GM12878 (cell line): Measurements from ENCODE around the gene OR2F2. TPM values are rescaled to one million over a fixed set of nuclear protein-coding genes. Genes with fewer than 3 reads are reported as not detected.
A peak's percentile ranks its signal among the peaks of the same experiment; 100 is the strongest.

Experiments
- CBFB ChIP-seq: IDR thresholded peaks from 2 replicates; pipeline ENCODE4 v1.6.1; 2016; ENCODE audit warnings: antibody characterized with exemption, low read depth
- CEBPB ChIP-seq, 2 experiments: fragments of 150-350 bp in 1 of 2; IDR thresholded peaks; 2 replicates each; pipeline ENCODE4 v1.6.1; 2012 to 2014; ENCODE audit warnings: low read depth in 2 of 2, low read length in 2 of 2, borderline replicate concordance in 1 of 2, inconsistent platforms in 1 of 2
- CREB1 ChIP-seq: IDR thresholded peaks from 2 replicates; pipeline ENCODE4 v1.6.1; 2012; ENCODE audit warnings: low read depth, mild to moderate bottlenecking, inconsistent platforms
- ETV6 ChIP-seq, 2 experiments: fragments of 450-650 bp in 1 of 2; IDR thresholded peaks in 1 of 2; conservative IDR thresholded peaks in 1 of 2; 2 replicates each; pipeline ENCODE4 v1.6.1; 2014; ENCODE audit warnings: antibody characterized with exemption in 1 of 2, borderline replicate concordance in 1 of 2, low read depth in 1 of 2, mild to moderate bottlenecking in 1 of 2, moderate library complexity in 1 of 2
- HCFC1 ChIP-seq: fragments of 150-350 bp; IDR thresholded peaks from 2 replicates; pipeline ENCODE4 v1.6.1; 2014; ENCODE audit warnings: low read length
- HDGF ChIP-seq: fragments of 450-650 bp; IDR thresholded peaks from 2 replicates; pipeline ENCODE4 v1.6.1; 2016; ENCODE audit warnings: antibody characterized with exemption
- KDM1A ChIP-seq: fragments of 200-600 bp; sonication (generic); IDR thresholded peaks from 2 replicates; pipeline ENCODE4 v1.6.1; 2016; ENCODE audit warnings: borderline replicate concordance
- KLF5 ChIP-seq: fragments of 450-650 bp; IDR thresholded peaks from 2 replicates; pipeline ENCODE4 v1.6.1; 2014; ENCODE audit warnings: mild to moderate bottlenecking; ENCODE audit not compliant: partially characterized antibody
- MYB ChIP-seq: fragments of 150-350 bp; IDR thresholded peaks from 2 replicates; pipeline ENCODE4 v1.6.1; 2014; ENCODE audit warnings: mild to moderate bottlenecking, low read depth, low read length, borderline replicate concordance
- NFIC ChIP-seq: IDR thresholded peaks from 2 replicates; pipeline ENCODE4 v1.6.1; 2012; ENCODE audit warnings: low read depth, mild to moderate bottlenecking, inconsistent platforms, low read length, moderate library complexity
- NKRF ChIP-seq: fragments of 450-650 bp; conservative IDR thresholded peaks from 2 replicates; pipeline ENCODE4 v1.6.1; 2017; ENCODE audit warnings: mild to moderate bottlenecking, moderate library complexity
- RBBP5 ChIP-seq: fragments of 200-600 bp; sonication (generic); conservative IDR thresholded peaks from 2 replicates; pipeline ENCODE4 v1.6.1; 2016
- RELA ChIP-seq: fragments of 450-650 bp; IDR thresholded peaks from 2 replicates; pipeline ENCODE4 v1.8.0; 2014; ENCODE audit warnings: borderline replicate concordance; ENCODE audit not compliant: partially characterized antibody
- SIN3A ChIP-seq: IDR thresholded peaks from 2 replicates; pipeline ENCODE4 v1.6.1; 2012; ENCODE audit warnings: low read depth, low read length, improper control_type of control experiment
- SMC3 ChIP-seq: IDR thresholded peaks from 2 replicates; pipeline ENCODE4 v1.6.1; 2011; ENCODE audit warnings: low read length, improper control_type of control experiment, borderline replicate concordance
- TCF7 ChIP-seq: IDR thresholded peaks from 2 replicates; pipeline ENCODE4 v1.6.1; 2014; ENCODE audit warnings: antibody characterized with exemption, borderline replicate concordance
- ZBED1 ChIP-seq: IDR thresholded peaks from 2 replicates; pipeline ENCODE4 v1.6.1; 2016; ENCODE audit warnings: borderline replicate concordance
- ZBTB4 ChIP-seq: fragments of 450-650 bp; formaldehyde crosslinking; IDR thresholded peaks from 2 replicates; pipeline ENCODE4 v1.4.0; 2022; ENCODE audit warnings: mild to moderate bottlenecking, moderate library complexity
- ZNF592 ChIP-seq: fragments of 450-650 bp; IDR thresholded peaks from 2 replicates; pipeline ENCODE4 v1.6.1; 2017; ENCODE audit warnings: mild to moderate bottlenecking, moderate library complexity
- polyA plus RNA-seq, 11 experiments: library from polyadenylated mRNA; depleted of rRNA in 4 of 11; unstranded in 6 of 11; stranded (reverse) in 5 of 11; fragments of >200 nt; fragmentation: Nextera tagmentation in 4 of 11; fragmentation: Illumina TruSeq in 1 of 11; extraction: Ambion mirVana in 4 of 11; extraction: Trizol in 1 of 11; gene quantifications; 1 replicate in 1 of 11; 2 replicates in 10 of 11; pipeline versions ENCODE4 v1.2.1 to v1.2.3, GENCODE V29; 2011 to 2016; ENCODE audit warnings: inconsistent platforms in 2 of 11, missing spikeins in 2 of 11, low read depth in 1 of 11
- total RNA-seq, 4 experiments: library from RNA; depleted of rRNA in 3 of 4; stranded (reverse); fragments of >200 nt in 3 of 4; fragmentation: Illumina TruSeq in 1 of 4; extraction: Trizol in 1 of 4; gene quantifications; 2 replicates each; pipeline versions ENCODE4 v1.2.1 to v1.2.3, GENCODE V29; 2013 to 2021

OR2F2 gene
- total and polyA plus RNA-seq, 10 of the 15 experiments (the other 5 are each of a cell fraction or from before 2014, with no cell fraction given): not detected

- no peak; the same call in 1 of the 2 replicates for TF ChIP-seq HCFC1
- peak; percentile 11; the same call in 1 of the 2 replicates for TF ChIP-seq SMC3
- TF ChIP-seq RELA: no peak
- no peak for TF ChIP-seq SIN3A
- TF ChIP-seq CEBPB (IDR thresholded peaks at IDR 0.05; ENCODE audit: borderline replicate concordance in 1 of 2, low read depth in 2 of 2, low read length in 2 of 2): no peak
- no peak for TF ChIP-seq ZNF592
- TF ChIP-seq ETV6 (conservative IDR thresholded peaks at IDR 0.05 in 1 of 2, IDR thresholded peaks at IDR 0.05 in 1 of 2; ENCODE audit: borderline replicate concordance in 1 of 2, low read depth in 1 of 2): no peak
- TF ChIP-seq NFIC: no peak
- TF ChIP-seq RBBP5: no peak
- no peak for TF ChIP-seq KDM1A
- peak; percentile 32; the same call in 1 of the 2 replicates for TF ChIP-seq CREB1
- TF ChIP-seq CBFB: peak; percentile 66; the same call in 1 of the 2 replicates
- TF ChIP-seq KLF5: no peak
- TF ChIP-seq ZBTB4 (CRISPR knock-in tag): no peak
- TF ChIP-seq HDGF: peak; percentile 85; the same call in 1 of the 2 replicates
- TF ChIP-seq MYB: no peak
- no peak for TF ChIP-seq TCF7
- no peak for TF ChIP-seq ZBED1
- TF ChIP-seq NKRF: peak; percentile 60; the same call in 1 of the 2 replicates
Measured at GRCh38 chr7:143901668-143902331, 33.2 kb upstream of the OR2F2 start, which contains the start of gene TCAF1 (continued).
